GM12892 (cell line): ENCODE results near the gene CBX2.

Experiments
- POLR2A ChIP-seq: IDR thresholded peaks from 2 replicates; pipeline ENCODE4 v1.6.1; 2011; ENCODE audit warnings: low read depth, low read length, control low read depth
- TAF1 ChIP-seq: IDR thresholded peaks from 2 replicates; pipeline ENCODE4 v1.6.1; 2011; ENCODE audit warnings: low read depth, mild to moderate bottlenecking, control low read depth, low read length, borderline replicate concordance

GRCh38 chr17:79760197-79760906, 17.6 kb upstream of the CBX2 start:
- no peak for TF ChIP-seq TAF1
- TF ChIP-seq POLR2A: no peak
